Measurements from ENCODE around the gene PYGL.

DNA sequence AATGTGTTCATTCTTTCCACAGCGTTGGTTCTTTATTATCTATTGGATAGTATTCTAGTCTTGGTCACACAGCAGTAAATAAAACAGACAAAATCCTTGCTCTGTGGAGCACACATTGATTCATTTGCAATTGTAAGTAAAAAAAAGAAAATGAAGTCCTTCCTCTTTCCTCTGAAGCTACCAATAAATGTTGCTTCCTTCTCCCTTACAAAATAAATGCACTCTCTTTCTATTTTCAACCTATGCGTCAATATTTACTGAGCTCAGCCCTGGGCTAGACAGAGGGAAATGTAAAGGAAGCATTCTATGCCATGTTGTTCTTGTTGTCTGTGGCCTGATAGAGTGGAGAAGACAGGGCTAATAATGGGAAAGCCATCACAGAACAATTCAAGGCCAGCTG lies 69.5 kb downstream of the PYGL start:
- TF ChIP-seq, protein P1, sequence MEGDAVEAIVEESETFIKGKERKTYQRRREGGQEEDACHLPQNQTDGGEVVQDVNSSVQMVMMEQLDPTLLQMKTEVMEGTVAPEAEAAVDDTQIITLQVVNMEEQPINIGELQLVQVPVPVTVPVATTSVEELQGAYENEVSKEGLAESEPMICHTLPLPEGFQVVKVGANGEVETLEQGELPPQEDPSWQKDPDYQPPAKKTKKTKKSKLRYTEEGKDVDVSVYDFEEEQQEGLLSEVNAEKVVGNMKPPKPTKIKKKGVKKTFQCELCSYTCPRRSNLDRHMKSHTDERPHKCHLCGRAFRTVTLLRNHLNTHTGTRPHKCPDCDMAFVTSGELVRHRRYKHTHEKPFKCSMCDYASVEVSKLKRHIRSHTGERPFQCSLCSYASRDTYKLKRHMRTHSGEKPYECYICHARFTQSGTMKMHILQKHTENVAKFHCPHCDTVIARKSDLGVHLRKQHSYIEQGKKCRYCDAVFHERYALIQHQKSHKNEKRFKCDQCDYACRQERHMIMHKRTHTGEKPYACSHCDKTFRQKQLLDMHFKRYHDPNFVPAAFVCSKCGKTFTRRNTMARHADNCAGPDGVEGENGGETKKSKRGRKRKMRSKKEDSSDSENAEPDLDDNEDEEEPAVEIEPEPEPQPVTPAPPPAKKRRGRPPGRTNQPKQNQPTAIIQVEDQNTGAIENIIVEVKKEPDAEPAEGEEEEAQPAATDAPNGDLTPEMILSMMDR (IDR thresholded peaks at IDR 0.05; ENCODE audit: low read depth, low read length) = no peak
- TF ChIP-seq EZH2phosphoT487 (IDR thresholded peaks at IDR 0.05; ENCODE audit: low read depth) = no peak
